Neural crest cell (in vitro differentiated cells): Measurements from ENCODE around the gene CCNY. TPM values are rescaled to one million over a fixed set of nuclear protein-coding genes. Genes with fewer than 3 reads are reported as not detected.

Experiments
- DNase-seq: peaks from one replicate; pipeline ENCODE4 v3.0.0; 2021; ENCODE audit warnings: low read depth, mixed read lengths, low spot score
- H3K27ac Mint-ChIP-seq: one replicate; pipeline ENCODE4 v1.8.0; 2021; ENCODE audit warnings: mild to moderate bottlenecking, mixed read lengths; ENCODE audit not compliant: unreplicated experiment
- H3K27me3 Mint-ChIP-seq: 2 replicates; pipeline ENCODE4 v1.8.0; 2021; ENCODE audit warnings: low read depth, mild to moderate bottlenecking, mixed read lengths
- H3K36me3 Mint-ChIP-seq: 2 replicates; pipeline ENCODE4 v1.8.0; 2021; ENCODE audit warnings: low read depth, mild to moderate bottlenecking, mixed read lengths
- H3K4me1 Mint-ChIP-seq: 2 replicates; pipeline ENCODE4 v1.8.0; 2021; ENCODE audit warnings: mixed read lengths
- H3K4me3 Mint-ChIP-seq: one replicate; pipeline ENCODE4 v1.8.0; 2021; ENCODE audit warnings: mild to moderate bottlenecking, mixed read lengths
- H3K9me3 Mint-ChIP-seq: 2 replicates; pipeline ENCODE4 v1.8.0; 2021; ENCODE audit warnings: mixed read lengths
- CTCF ChIP-seq: fragments of 200-600 bp; sonication (generic); conservative IDR thresholded peaks from 2 replicates; pipeline ENCODE4 v1.5.0; 2021; ENCODE audit warnings: antibody characterized with exemption, mild to moderate bottlenecking
- total RNA-seq: library from RNA; stranded (reverse); gene quantifications from 2 replicates; pipeline ENCODE4 v1.2.1, GENCODE V29; 2021

Gene CCNY
- total RNA-seq, 1 donor from 2014 or later, result 57.0 TPM

DNA sequence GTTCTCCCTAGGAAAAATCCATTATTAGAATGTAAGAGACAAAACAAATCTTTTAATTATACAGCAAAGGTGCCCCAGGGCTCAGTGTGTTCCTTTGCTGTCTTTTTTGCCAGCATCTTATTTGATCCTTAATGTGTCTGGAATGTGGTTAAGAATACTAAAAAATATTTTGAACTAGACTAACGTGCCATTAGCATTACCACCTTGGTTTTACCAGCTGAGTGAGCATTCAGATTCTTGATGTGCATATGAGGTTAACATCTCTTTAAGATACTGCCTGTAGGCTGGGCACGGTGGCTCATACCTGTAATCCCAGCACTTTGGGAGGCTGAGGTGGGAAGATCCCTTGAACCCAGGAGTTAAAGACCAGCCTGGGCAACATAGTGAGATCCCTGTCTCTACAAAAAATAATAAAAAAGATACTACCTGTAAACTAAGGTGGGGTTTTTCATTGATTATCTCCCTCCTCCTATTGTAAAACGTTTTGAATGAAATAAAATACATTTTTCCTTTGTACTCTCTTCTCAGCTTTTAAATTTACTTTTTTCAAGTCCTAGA is 96.6 kb downstream of the CCNY start:
- peaks cover 26% of the 10 kb centered on the region for H3K4me1 Mint-ChIP-seq
- peaks cover 10% of the 10 kb centered on the region for H3K36me3 Mint-ChIP-seq
- no peak for DNase-seq
- H3K4me3 Mint-ChIP-seq, result no peak overlapping the region
- H3K27me3 Mint-ChIP-seq, result no peaks in the 10 kb centered on the region
- no peak overlapping the region for H3K27ac Mint-ChIP-seq
- no peak for TF ChIP-seq CTCF
- no peaks in the 10 kb centered on the region for H3K9me3 Mint-ChIP-seq

DNA sequence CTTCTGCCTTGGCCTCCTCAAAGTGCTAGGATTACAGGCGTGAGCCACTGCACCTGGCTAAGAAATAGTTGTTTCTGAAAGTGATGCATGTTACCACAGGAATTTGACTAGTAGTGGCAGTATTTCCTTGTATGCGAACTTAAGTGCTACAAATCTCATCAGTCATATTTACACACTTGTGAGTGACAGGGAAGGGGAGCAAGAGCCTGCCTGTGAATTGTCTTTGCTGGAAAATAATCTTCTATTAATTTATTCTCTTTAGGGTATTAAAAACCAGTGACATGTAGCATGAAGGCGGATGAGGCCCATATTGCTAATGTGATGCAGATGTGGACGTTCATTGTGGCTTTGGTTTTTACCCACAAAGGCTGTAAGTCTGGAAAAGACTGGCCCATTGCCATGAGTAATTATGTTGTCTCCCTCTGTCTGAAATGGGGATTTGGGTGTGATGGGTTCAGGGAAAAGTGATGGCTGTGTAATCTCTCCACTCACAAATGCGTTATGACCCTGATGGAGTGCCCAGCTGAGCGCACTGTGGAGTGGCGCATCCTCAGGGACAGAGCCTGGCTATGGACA is 97.6 kb downstream of the CCNY start:
- no peak for DNase-seq
- H3K27me3 Mint-ChIP-seq, result no peaks in the 10 kb centered on the region
- H3K36me3 Mint-ChIP-seq, result peaks cover 14% of the 10 kb centered on the region
- peaks cover 19% of the 10 kb centered on the region for H3K4me1 Mint-ChIP-seq
- no peak overlapping the region for H3K27ac Mint-ChIP-seq
- H3K9me3 Mint-ChIP-seq, result peaks cover 4% of the 10 kb centered on the region
- H3K4me3 Mint-ChIP-seq, result no peak overlapping the region
- TF ChIP-seq CTCF, result no peak

DNA sequence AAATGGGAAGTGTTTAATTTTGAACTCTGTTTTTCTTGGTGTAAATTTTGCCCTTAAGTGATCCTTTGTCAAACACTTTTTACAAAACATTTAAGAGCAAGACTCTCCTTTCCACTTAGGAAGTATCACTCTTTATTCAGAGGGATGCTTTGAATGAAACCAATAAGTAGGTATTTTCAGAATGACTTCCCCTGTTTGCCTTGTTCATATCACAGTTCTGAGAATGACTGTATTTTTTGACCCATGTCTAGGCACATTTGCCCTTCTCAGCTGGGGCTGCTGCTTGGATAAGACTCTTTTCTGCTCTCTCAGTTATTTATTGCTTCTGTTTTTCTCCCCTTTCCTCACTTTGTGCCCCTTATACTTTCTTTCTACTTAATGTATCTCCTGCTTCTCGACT is 98.2 kb downstream of the CCNY start:
- no peak for TF ChIP-seq CTCF
- DNase-seq, result no peak
- H3K36me3 Mint-ChIP-seq, result peaks cover 20% of the 10 kb centered on the region
- H3K9me3 Mint-ChIP-seq, result peaks cover 9% of the 10 kb centered on the region
- H3K4me3 Mint-ChIP-seq, result no peak overlapping the region
- H3K4me1 Mint-ChIP-seq, result peaks cover 19% of the 10 kb centered on the region
- H3K27ac Mint-ChIP-seq, result no peak overlapping the region
- H3K27me3 Mint-ChIP-seq, result no peaks in the 10 kb centered on the region

- Mint-ChIP-seq H3K36me3 (peaks cover 24% of the 10 kb centered on the region), H3K27me3 (no peaks in the 10 kb centered on the region), H3K4me1 (peaks cover 25% of the 10 kb centered on the region), H3K9me3 (peaks cover 9% of the 10 kb centered on the region), H3K27ac (no peak overlapping the region), H3K4me3 (no peak overlapping the region)
- DNase-seq, result no peak
- no peak for TF ChIP-seq CTCF
Measured at GRCh38 chr10:35435824-35436223, 99.5 kb downstream of the CCNY start.

DNA sequence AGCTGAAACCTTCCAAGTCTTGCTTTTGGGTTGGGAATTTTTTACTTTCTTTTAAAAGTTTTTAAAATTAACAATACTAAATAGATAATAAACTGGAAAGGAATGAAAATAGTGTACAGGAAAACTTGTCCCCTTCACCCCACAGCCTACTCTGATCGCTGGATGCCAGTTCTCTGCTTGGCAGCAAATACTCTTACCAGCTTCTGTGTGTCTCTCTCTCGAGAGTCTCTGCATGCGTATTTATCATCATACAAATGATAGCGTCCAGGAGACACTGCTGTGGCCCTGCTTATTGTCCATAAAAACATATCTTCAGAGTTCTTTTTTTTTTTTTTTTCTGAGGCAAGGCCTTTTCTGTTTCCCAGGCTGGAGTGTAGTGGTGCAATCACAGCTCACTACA is 101.5 kb downstream of the CCNY start:
- no peak overlapping the region for H3K27ac Mint-ChIP-seq
- no peak for DNase-seq
- no peaks in the 10 kb centered on the region for H3K27me3 Mint-ChIP-seq
- no peak for TF ChIP-seq CTCF
- H3K4me1 Mint-ChIP-seq, result peaks cover 27% of the 10 kb centered on the region
- no peak overlapping the region for H3K4me3 Mint-ChIP-seq
- peaks cover 37% of the 10 kb centered on the region for H3K36me3 Mint-ChIP-seq
- peaks cover 19% of the 10 kb centered on the region for H3K9me3 Mint-ChIP-seq
